Sigmoid colon (tissue), 4 donors: ENCODE measurements around the gene DIAPH2.

Experiments
- POLR2A ChIP-seq, 2 donors: fragments of 450-650 bp; IDR thresholded peaks; one replicate each; pipeline ENCODE4 v1.6.1; 2016; ENCODE audit warnings: antibody characterized with exemption in 2 of 2, mild to moderate bottlenecking in 2 of 2, moderate library complexity in 2 of 2
- POLR2AphosphoS5 ChIP-seq, 4 donors: sonication (generic); formaldehyde crosslinking; IDR thresholded peaks; one replicate each; pipeline ENCODE4 v1.6.1; 2017; ENCODE audit warnings: antibody characterized with exemption in 4 of 4
- TF ChIP-seq, protein P1 (sequence below), 4 experiments: fragments of 450-650 bp in 3 of 4; fragments of 200-600 bp in 1 of 4; IDR thresholded peaks; one replicate each; pipeline ENCODE4 v1.5.1; 2016 to 2019; ENCODE audit warnings: antibody characterized with exemption in 4 of 4, mild to moderate bottlenecking in 3 of 4, moderate library complexity in 2 of 4

DNA sequence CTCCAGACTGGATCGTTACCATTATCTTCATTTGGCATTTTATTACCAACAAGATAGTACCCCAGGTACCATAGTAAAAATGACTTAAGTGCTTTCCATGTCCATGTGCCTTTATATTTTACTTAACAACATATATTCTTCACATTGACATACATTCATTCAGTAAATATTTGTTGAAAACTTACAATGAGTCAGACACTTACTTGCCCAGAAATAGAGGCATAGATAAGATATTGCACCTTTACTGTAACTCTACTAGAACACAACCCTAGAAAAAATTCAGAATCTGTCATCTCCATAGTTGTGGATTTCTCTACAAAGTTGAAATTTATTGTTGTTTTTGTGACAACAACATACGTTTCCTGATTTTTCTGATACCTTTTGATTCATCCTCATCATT is 839.7 kb downstream of the DIAPH2 start:
- TF ChIP-seq, protein P1, sequence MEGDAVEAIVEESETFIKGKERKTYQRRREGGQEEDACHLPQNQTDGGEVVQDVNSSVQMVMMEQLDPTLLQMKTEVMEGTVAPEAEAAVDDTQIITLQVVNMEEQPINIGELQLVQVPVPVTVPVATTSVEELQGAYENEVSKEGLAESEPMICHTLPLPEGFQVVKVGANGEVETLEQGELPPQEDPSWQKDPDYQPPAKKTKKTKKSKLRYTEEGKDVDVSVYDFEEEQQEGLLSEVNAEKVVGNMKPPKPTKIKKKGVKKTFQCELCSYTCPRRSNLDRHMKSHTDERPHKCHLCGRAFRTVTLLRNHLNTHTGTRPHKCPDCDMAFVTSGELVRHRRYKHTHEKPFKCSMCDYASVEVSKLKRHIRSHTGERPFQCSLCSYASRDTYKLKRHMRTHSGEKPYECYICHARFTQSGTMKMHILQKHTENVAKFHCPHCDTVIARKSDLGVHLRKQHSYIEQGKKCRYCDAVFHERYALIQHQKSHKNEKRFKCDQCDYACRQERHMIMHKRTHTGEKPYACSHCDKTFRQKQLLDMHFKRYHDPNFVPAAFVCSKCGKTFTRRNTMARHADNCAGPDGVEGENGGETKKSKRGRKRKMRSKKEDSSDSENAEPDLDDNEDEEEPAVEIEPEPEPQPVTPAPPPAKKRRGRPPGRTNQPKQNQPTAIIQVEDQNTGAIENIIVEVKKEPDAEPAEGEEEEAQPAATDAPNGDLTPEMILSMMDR (IDR thresholded peaks at IDR 0.05), result no peak
- TF ChIP-seq POLR2A (IDR thresholded peaks at IDR 0.05) (no peak), POLR2AphosphoS5 (IDR thresholded peaks at IDR 0.05) (no peak)
